NB4 (cell line): ENCODE measurements around the gene MTMR3.

Experiments used
- CTCF ChIP-seq: IDR thresholded peaks from one replicate; pipeline ENCODE4 v1.5.1; 2012; ENCODE audit warnings: low read depth, low read length
- POLR2A ChIP-seq: IDR thresholded peaks from 2 replicates; pipeline ENCODE4 v1.6.1; 2011; ENCODE audit warnings: mild to moderate bottlenecking; ENCODE audit not compliant: insufficient read length; ENCODE audit errors: extremely low read depth

GRCh38 chr22:29917052-29917902 is 34.3 kb downstream of the MTMR3 start:
- no peak for TF ChIP-seq CTCF
- TF ChIP-seq POLR2A, result no peak
